Stimulated activated naive CD8-positive, alpha-beta T cell treated with anti-CD3 and anti-CD28 coated beads, Interleukin-15, amount 100 ng/mL, for 72 hours (primary cell): ENCODE results near the gene AZU1.
A peak's percentile ranks its signal among the peaks of the same experiment; 100 is the strongest.
"Not testable (repeated sequence)": the region's sequence is repeated elsewhere in the genome, so short reads cannot be mapped to it uniquely, and the experiment has no call there.

Experiments
- ATAC-seq: fragments of 150-1000 bp; cut with Tn5 transposase; 2 replicates; pipeline ENCODE4 v1.10.0; 2021; ENCODE audit warnings: mild to moderate bottlenecking, moderate library complexity
- DNase-seq, 2 donors: peaks; one replicate each; pipeline ENCODE4 v3.0.0; 2021 to 2022
- H3K27ac Mint-ChIP-seq, 2 donors: one replicate each; pipeline ENCODE4 v1.8.0; 2022; ENCODE audit warnings: mild to moderate bottlenecking in 2 of 2, mixed read lengths in 2 of 2, moderate library complexity in 2 of 2
- H3K27me3 Mint-ChIP-seq: one replicate; pipeline ENCODE4 v1.8.0; 2022; ENCODE audit warnings: mixed read lengths
- H3K4me1 Mint-ChIP-seq: one replicate; pipeline ENCODE4 v1.8.0; 2022; ENCODE audit warnings: mild to moderate bottlenecking, mixed read lengths
- H3K4me3 Mint-ChIP-seq, 2 donors: one replicate each; pipeline ENCODE4 v1.8.0; 2022; ENCODE audit warnings: mild to moderate bottlenecking in 2 of 2, mixed read lengths in 2 of 2, moderate library complexity in 1 of 2
- H3K9me3 Mint-ChIP-seq, 2 donors: one replicate each; pipeline ENCODE4 v1.8.0; 2022; ENCODE audit warnings: mixed read lengths in 2 of 2

The AZU1 gene

DNA sequence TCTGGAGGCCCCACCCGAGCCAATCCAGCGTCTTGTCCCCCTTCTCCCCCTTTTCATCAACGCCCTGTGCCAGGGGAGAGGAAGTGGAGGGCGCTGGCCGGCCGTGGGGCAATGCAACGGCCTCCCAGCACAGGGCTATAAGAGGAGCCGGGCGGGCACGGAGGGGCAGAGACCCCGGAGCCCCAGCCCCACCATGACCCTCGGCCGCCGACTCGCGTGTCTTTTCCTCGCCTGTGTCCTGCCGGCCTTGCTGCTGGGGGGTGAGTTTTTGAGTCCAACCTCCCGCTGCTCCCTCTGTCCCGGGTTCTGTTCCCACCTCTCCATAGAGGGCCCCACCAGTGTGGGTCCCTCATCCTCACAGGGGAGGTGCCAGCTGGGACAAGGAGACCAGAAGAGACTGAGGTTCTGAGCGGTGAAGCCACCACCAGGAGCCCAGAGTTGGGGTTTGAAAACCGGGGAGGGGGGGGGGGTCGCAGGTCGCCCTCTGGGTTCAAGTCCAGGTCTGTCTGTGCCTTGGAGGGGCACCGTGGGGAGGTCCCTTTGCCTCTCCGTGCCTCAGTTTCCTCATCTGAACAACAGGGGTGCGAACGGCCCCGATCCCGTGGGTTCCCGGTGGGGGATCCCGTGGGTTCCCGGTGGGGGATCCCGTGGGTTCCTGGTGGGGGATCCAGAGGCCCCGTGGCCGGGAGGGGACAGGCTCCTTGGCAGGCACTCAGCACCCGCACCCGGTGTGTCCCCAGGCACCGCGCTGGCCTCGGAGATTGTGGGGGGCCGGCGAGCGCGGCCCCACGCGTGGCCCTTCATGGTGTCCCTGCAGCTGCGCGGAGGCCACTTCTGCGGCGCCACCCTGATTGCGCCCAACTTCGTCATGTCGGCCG lies 24.7 kb downstream of the AZU1 start, which contains the start of gene ELANE:
ELANE (plus strand) TSS at position 168 of the 878 bp plus-strand sequence; CDS start at position 194, 26 bp downstream.
- DNase-seq (no peak), ATAC-seq (peak; percentile 31)
- Mint-ChIP-seq H3K4me3 (no peak within 1 kb of the TSS), H3K4me1 (no peaks in the 10 kb centered on the region), H3K27ac (peak within 1 kb of the TSS in 1 of 2 donors; percentile 54), H3K27me3 (peaks cover 59% of the 10 kb centered on the region), H3K9me3 (no peaks in the 10 kb centered on the region)

DNA sequence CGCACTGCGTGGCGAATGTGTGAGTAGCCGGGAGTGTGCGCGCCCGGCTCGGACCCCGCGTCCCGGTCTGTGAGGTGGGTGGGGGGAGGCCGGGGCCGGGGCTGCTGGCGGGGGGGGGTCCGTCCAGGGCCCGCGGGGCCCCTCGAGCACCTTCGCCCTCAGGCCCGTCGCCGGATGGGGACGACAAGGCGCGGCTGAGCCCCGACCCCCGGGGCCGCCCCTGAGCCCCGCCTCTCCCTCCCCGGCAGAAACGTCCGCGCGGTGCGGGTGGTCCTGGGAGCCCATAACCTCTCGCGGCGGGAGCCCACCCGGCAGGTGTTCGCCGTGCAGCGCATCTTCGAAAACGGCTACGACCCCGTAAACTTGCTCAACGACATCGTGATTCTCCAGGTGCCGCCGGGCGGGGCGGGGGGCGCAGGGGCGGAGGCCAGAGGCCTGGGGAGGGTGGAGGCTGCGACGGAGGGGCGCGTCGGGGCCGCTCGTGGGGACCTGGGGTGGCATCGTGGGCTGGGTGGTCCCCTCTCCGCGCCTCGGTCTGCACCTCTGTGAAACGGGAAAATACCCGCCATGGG lies 25.5 kb downstream of the AZU1 start:
- ATAC-seq (peak; percentile 11), DNase-seq (no peak)
- Mint-ChIP-seq H3K4me3 (no peak overlapping the region), H3K4me1 (no peaks in the 10 kb centered on the region), H3K27me3 (peaks cover 59% of the 10 kb centered on the region), H3K9me3 (no peaks in the 10 kb centered on the region), H3K27ac (no peak overlapping the region)

DNA sequence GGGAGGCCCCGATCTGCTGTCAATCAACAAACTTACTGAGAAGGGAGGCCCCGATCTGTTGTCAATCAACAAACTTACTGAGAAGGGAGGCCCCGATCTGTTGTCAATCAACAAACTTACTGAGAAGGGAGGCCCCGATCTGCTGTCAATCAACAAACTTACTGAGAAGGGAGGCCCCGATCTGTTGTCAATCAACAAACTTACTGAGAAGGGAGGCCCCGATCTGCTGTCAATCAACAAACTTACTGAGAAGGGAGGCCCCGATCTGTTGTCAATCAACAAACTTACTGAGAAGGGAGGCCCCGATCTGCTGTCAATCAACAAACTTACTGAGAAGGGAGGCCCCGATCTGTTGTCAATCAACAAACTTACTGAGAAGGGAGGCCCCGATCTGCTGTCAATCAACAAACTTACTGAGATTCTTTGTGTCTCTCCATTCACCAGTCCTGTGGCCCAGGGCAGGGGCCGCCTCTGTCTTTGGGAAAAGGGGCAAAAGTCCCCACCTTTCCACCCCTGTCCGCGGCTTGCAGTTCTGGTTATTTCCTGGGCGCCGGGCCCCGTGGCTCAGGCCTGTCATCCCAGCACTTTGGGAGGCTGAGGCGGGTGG lies 26.1 kb downstream of the AZU1 start:
- not testable (repeated sequence) for H3K4me1 Mint-ChIP-seq, DNase-seq, H3K9me3 Mint-ChIP-seq, H3K4me3 Mint-ChIP-seq, ATAC-seq, H3K27ac Mint-ChIP-seq
- H3K27me3 Mint-ChIP-seq = peaks cover 59% of the 10 kb centered on the region

DNA sequence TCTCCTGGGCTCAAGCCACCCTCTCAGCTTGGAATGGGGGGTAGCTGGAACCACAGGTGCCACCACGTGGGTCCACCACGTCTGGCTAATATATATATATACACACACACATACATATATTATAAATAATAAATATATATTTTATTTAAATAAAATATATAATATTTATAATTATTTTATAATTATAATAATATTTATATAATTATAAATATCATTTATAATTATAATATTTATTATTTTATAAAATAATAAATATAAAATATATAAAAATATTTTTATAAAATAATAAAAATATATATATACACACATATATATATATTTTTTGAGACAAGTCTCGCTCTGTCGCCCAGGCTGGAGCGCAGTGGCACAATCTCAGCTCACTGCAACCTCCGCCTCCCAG lies 26.9 kb downstream of the AZU1 start:
- ATAC-seq (no peak), DNase-seq (no peak)
- Mint-ChIP-seq H3K27ac (no peak overlapping the region), H3K9me3 (no peaks in the 10 kb centered on the region), H3K4me3 (no peak overlapping the region), H3K4me1 (peaks cover 1% of the 10 kb centered on the region), H3K27me3 (peaks cover 60% of the 10 kb centered on the region)

DNA sequence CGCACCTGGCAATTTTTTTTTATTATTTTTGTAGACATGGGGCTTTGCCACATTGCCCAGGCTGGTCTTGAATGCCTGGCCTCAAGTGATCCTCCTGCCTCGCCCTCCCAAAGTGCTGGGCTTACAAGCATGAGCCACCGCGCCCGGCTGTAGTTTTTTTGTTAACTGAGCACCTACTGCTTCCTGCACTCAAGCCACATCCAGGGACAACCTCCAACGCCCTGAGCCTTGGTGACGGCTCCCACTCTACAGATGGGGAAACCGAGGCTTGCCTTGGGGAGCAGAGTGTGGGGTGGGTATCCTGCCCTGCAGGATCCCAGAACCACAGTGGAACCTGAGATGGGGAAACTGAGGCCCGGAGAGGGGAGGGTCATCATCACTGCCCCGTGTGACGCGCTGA lies 27.5 kb downstream of the AZU1 start:
- DNase-seq (no peak), ATAC-seq (no peak)
- Mint-ChIP-seq H3K9me3 (no peaks in the 10 kb centered on the region), H3K27me3 (peaks cover 60% of the 10 kb centered on the region), H3K4me3 (no peak overlapping the region), H3K27ac (no peak overlapping the region), H3K4me1 (peaks cover 7% of the 10 kb centered on the region)

DNA sequence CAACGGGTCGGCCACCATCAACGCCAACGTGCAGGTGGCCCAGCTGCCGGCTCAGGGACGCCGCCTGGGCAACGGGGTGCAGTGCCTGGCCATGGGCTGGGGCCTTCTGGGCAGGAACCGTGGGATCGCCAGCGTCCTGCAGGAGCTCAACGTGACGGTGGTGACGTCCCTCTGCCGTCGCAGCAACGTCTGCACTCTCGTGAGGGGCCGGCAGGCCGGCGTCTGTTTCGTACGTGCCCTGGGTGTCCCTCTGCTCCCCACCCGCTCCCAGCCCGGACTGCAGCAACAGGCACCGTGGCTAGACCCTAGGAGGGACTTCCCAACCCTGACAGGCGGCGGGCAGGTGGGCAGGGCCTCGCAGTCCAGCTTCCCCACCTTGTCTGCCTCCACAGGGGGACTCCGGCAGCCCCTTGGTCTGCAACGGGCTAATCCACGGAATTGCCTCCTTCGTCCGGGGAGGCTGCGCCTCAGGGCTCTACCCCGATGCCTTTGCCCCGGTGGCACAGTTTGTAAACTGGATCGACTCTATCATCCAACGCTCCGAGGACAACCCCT lies 28.0 kb downstream of the AZU1 start:
- Mint-ChIP-seq H3K27me3 (peaks cover 60% of the 10 kb centered on the region), H3K9me3 (no peaks in the 10 kb centered on the region), H3K27ac (no peak overlapping the region), H3K4me1 (peaks cover 7% of the 10 kb centered on the region), H3K4me3 (no peak overlapping the region)
- ATAC-seq (peak; percentile 17), DNase-seq (no peak)

DNA sequence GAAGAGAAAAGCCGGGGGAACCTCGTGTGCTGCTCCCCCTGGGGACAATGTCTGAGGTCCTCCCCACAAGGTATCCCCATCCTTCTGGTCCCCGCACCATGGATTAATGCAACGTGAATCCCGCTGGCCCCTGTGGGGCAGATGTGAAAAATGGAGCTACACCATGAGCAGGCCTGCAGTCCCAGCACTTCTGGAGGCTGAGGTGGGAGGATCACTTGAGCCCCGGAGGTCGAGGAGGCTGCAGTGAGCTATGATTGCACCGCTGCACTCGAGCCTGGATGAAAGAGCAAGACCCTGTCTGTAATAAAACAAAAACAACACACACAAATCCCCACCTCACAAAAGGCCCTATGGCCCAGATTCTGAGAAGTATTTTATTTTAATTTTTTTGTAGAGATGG lies 30.6 kb downstream of the AZU1 start:
- H3K27ac Mint-ChIP-seq = no peak overlapping the region
- H3K27me3 Mint-ChIP-seq = peaks cover 55% of the 10 kb centered on the region
- H3K9me3 Mint-ChIP-seq = no peaks in the 10 kb centered on the region
- peaks cover 22% of the 10 kb centered on the region for H3K4me1 Mint-ChIP-seq
- no peak overlapping the region for H3K4me3 Mint-ChIP-seq
- ATAC-seq (no peak), DNase-seq (no peak)

DNA sequence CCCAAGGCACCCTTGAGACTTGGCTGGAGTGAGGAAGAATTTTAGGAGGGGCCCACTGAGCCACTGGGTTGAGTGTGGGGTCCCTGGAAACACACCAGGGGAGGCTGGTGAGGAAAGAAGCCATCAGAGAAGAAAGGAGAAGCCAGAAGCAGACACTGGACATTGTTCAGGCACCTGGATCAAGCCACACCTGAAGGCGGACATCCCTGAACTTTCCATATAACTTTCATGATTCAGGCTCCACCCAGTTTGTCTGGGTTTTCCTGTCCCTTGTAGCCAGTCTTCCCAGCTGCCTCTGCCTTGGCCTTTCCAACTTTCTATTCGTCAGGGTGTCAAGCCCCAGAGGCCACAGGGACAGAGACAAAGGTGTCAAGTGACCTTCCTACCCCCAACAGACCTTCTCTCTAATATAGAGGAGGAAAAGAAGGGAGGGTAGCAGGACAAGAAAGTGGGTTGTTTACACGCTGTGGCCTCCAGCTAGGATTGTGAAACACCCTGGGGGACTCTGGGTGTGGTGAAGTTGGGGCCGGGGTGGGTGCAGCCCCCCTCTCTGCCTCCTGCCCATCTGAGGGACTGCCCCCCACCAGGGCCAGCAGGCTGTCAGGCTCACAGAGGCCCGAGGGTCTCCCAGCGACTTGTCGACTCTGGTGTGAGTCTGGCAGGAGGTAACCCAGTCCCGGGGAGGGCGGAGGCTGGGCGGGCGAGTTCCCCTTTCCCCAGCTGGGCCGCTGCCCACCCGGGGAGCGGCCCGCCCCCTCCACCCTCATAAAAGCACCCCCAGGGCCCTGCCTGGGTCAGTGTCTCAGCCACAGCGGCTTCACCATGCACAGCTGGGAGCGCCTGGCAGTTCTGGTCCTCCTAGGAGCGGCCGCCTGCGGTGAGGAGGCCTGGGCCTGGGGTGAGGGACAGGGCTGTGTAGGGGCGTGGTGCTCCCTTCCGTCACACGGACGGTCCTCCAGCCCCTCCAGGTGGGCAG lies 31.5 kb downstream of the AZU1 start, which contains the start of gene CFD:
CFD (plus strand) TSS at position 797 of the 976 bp plus-strand sequence; CDS start at position 823, 26 bp downstream.
- peaks cover 30% of the 10 kb centered on the region for H3K4me1 Mint-ChIP-seq
- DNase-seq (no peak), ATAC-seq (no peak)
- no peak within 1 kb of the TSS for H3K27ac Mint-ChIP-seq
- peak within 1 kb of the TSS; percentile 32 to 71 for H3K4me3 Mint-ChIP-seq
- H3K9me3 Mint-ChIP-seq = no peaks in the 10 kb centered on the region
- peaks cover 55% of the 10 kb centered on the region for H3K27me3 Mint-ChIP-seq

DNA sequence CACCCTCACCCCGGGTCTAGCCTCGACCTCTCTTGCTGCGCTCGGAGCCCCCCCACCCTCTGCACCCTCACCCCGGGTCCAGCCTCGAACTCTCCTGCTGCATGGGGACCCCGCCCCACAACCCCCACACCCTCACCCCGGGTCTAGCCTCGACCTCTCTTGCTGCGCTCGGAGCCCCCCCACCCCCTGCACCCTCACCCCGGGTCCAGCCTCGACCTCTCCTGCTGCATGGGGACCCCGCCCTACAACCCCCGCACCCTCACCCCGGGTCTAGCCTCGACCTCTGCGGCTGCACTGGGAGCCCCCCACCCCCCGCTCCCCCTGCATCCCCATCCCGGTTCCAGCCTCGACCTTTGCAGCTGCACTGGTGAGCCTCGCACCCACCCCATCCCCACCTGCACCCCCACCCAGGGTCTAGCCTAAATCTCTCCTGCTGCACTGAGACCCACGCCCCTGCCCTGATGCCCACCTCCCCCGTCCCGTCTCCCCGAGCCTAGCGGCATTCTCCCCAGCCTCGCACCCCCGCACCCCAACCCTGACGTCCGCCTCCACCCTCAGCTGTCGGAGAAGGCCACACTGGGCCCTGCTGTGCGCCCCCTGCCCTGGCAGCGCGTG lies 33.6 kb downstream of the AZU1 start:
- no peak for ATAC-seq
- Mint-ChIP-seq H3K4me3 (peak overlapping the region in 1 of 2 donors; percentile 57), H3K4me1 (peaks cover 30% of the 10 kb centered on the region), H3K9me3 (no peaks in the 10 kb centered on the region), H3K27me3 (peaks cover 48% of the 10 kb centered on the region), H3K27ac (no peak overlapping the region)
- no peak for DNase-seq

DNA sequence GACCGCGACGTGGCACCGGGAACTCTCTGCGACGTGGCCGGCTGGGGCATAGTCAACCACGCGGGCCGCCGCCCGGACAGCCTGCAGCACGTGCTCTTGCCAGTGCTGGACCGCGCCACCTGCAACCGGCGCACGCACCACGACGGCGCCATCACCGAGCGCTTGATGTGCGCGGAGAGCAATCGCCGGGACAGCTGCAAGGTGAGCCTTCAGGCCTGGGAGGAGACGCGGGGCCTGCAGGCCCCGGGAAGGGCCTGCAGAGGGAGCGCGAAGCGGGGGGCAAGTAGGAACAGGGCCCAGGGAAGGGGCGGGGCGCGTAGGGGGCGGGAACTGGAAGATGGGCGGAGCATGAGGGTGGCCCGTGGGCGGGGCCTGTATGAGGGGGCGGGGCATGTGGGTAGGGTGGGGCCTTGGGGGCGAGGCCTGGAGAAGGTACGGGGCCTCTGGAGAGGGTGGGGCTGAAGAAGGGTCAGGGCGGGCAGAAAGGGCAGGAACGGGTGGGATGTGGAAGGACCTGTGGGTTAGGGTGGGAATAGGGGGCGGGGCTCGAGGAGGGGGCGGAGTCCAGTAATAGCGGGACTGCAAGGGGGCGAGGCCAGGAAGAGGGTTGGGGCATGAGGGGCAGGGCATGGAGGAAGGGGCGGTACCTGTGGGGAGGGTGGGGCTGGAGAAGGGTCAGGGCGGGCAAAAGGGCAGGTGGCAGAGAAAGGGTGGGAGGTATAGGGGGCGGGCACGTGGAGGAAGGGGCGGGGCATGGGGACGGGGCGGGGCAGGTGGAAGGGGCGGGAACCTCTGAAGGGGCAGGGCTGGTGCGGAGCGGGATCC lies 34.3 kb downstream of the AZU1 start:
- peak; percentile 42 for ATAC-seq
- peaks cover 30% of the 10 kb centered on the region for H3K4me1 Mint-ChIP-seq
- no peak overlapping the region for H3K27ac Mint-ChIP-seq
- DNase-seq = peak; percentile 58 to 65
- H3K27me3 Mint-ChIP-seq = peaks cover 47% of the 10 kb centered on the region
- H3K9me3 Mint-ChIP-seq = no peaks in the 10 kb centered on the region
- H3K4me3 Mint-ChIP-seq = peak overlapping the region in 1 of 2 donors; percentile 71

DNA sequence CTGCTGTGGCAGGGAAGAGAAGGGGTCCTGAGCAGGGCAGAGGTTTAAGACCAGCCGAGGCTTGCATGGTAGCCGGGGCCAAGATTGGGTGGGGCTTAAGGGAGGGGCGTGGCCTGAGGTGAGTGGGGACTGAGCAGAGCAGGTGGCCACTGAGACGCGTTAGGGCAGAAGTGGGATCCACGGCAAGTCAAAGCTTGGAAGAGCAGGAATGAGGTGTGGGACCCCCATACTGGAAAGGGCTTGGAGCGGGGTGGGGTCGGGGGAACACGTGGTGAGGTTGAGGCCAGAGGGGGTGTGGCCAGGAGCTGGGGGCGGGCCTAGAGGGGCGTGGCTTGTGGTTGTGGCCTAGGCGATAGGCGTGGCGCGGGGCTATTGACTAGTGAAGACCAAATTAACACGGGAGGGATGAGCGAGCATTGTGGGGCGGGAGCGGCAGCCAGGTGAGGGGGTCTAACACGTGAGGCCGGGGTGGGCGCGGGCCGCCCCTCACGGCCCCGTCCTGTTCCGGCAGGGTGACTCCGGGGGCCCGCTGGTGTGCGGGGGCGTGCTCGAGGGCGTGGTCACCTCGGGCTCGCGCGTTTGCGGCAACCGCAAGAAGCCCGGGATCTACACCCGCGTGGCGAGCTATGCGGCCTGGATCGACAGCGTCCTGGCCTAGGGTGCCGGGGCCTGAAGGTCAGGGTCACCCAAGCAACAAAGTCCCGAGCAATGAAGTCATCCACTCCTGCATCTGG lies 35.1 kb downstream of the AZU1 start:
- H3K4me1 Mint-ChIP-seq = peaks cover 30% of the 10 kb centered on the region
- H3K9me3 Mint-ChIP-seq = no peaks in the 10 kb centered on the region
- DNase-seq (peak; percentile 80 to 82), ATAC-seq (peak; percentile 68)
- no peak overlapping the region for H3K27ac Mint-ChIP-seq
- peak overlapping the region; percentile 57 to 78 for H3K4me3 Mint-ChIP-seq
- H3K27me3 Mint-ChIP-seq = peaks cover 42% of the 10 kb centered on the region

DNA sequence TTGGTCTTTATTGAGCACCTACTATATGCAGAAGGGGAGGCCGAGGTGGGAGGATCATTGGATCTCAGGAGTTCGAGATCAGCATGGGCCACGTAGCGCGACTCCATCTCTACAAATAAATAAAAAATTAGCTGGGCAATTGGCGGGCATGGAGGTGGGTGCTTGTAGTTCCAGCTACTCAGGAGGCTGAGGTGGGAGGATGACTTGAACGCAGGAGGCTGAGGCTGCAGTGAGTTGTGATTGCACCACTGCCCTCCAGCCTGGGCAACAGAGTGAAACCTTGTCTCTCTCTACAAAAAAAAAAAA lies 35.6 kb downstream of the AZU1 start:
- DNase-seq = no peak
- peaks cover 37% of the 10 kb centered on the region for H3K27me3 Mint-ChIP-seq
- H3K9me3 Mint-ChIP-seq = no peaks in the 10 kb centered on the region
- no peak for ATAC-seq
- H3K4me3 Mint-ChIP-seq = peak overlapping the region; percentile 49 to 78
- H3K27ac Mint-ChIP-seq = no peak overlapping the region
- peaks cover 30% of the 10 kb centered on the region for H3K4me1 Mint-ChIP-seq

DNA sequence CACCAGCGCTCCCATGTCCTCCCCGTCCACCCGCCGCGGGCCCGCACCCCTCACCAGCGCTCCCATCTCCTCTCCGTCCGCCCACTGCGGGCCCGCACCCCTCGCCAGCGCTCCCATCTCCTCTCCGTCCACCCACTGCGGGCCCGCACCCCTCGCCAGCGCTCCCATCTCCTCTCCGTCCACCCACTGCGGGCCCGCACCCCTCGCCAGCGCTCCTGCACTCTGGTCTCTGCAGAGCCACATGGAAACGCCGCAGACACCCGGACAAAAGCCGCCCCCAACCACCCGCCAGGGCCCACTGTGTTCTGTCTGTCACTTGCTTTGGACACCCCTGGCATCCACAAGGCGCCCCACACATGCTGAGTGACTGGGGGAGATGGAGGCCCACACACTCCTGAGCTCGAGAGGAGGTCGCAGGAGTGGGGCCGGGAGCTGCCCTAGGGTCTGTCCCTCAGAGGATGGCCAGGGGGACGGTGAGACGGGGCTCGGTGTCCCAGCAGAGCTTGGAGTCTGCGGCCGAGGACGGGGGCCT lies 39.2 kb downstream of the AZU1 start:
- DNase-seq (no peak), ATAC-seq (no peak)
- Mint-ChIP-seq H3K4me1 (peaks cover 21% of the 10 kb centered on the region), H3K9me3 (no peaks in the 10 kb centered on the region), H3K4me3 (no peak overlapping the region), H3K27me3 (peaks cover 8% of the 10 kb centered on the region), H3K27ac (no peak overlapping the region)
